ENCODE measurements around the gene GSG1L. TPM values are rescaled to one million over a fixed set of nuclear protein-coding genes. Genes with fewer than 3 reads are reported as not detected.

Gene GSG1L
- total and polyA plus RNA-seq, 2 of the 13 experiments (the other 11 are each of a cell fraction or from before 2014, with no cell fraction given), result not detected

DNA sequence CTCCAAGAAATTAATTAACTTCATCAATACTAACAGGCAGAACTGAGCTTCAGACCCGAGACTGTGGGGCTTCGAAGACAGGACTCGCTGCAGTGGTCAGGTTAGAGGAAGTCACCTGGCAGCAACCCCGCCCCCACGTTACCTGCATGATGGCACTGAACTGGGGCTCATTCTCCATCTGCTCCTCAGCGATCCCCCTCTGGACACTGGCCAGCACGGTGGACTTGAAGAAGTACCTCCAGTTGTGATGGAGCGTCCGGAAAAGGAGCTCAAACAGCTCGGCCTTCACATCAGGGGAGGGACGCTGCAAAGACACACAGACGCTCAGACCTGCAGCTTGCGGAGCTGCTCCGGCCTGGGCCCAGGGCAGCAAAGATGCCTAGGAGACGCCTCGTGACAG, 40.9 kb upstream of the GSG1L start (continued):
- TF ChIP-seq, protein P1, sequence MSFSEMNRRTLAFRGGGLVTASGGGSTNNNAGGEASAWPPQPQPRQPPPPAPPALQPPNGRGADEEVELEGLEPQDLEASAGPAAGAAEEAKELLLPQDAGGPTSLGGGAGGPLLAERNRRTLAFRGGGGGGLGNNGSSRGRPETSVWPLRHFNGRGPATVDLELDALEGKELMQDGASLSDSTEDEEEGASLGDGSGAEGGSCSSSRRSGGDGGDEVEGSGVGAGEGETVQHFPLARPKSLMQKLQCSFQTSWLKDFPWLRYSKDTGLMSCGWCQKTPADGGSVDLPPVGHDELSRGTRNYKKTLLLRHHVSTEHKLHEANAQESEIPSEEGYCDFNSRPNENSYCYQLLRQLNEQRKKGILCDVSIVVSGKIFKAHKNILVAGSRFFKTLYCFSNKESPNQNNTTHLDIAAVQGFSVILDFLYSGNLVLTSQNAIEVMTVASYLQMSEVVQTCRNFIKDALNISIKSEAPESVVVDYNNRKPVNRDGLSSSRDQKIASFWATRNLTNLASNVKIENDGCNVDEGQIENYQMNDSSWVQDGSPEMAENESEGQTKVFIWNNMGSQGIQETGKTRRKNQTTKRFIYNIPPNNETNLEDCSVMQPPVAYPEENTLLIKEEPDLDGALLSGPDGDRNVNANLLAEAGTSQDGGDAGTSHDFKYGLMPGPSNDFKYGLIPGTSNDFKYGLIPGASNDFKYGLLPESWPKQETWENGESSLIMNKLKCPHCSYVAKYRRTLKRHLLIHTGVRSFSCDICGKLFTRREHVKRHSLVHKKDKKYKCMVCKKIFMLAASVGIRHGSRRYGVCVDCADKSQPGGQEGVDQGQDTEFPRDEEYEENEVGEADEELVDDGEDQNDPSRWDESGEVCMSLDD (CRISPR knock-in tag; IDR thresholded peaks at IDR 0.05; ENCODE audit: borderline replicate concordance), result no peak
- TF ChIP-seq BRCA1 (CRISPR knock-in tag; IDR thresholded peaks at IDR 0.05) (no peak), ZSCAN9 (CRISPR knock-in tag; IDR thresholded peaks at IDR 0.05; ENCODE audit: borderline replicate concordance) (no peak), TCF7L2 (IDR thresholded peaks at IDR 0.05; ENCODE audit: low read depth, low read length) (no peak), ZNF850 (CRISPR knock-in tag; conservative IDR thresholded peaks at IDR 0.05) (no peak)

DNA sequence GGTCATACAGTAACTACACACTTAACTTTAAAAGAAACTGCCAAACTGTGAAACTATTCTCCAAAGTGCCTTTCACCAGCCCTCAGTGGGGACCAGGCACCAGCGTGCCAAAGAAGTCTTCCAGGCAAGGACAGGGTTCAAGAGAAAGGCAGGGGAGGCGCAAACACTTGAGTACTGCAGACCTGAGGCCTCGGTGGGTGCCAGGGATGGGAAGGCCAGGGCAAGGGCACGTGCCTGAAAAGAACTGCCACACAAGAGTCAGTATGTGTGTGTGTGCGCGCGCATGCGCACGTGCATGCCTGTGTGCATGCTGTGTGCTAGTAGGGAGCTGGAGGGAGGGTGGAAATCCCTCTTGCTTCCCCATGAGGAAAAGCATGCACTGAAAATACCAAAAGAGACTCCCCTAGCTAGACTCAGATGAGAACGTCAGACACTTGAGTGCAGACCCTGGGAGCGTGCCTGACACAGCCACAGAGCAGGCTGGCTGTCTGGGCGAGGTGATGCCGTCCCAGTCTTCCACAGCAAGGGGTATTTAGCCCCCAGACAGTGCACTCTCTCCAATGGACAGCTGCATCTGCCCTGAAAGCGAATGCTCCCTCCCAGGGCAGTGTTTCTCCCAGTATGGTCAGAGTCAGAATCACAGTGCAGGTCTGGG, 40.1 kb upstream of the GSG1L start:
- ATAC-seq (no peak), DNase-seq (ENCODE audit: low spot score) (no peak), FAIRE-seq (no peak)
- no peak overlapping the region for H3K4me2 ChIP-seq (ENCODE audit: low read depth, low read length)
- no peaks in the 10 kb centered on the region for H3K9me3 ChIP-seq (ENCODE audit: low read length)
- no peaks in the 10 kb centered on the region for H3K27me3 ChIP-seq (ENCODE audit: control insufficient read depth in 1 of 2, insufficient read depth in 2 of 2, low read length in 2 of 2)
- POLR2A ChIA-PET, result no interaction called here
- H3K9ac ChIP-seq (ENCODE audit: insufficient read depth, low read depth, low read length), result no peak overlapping the region
- no peaks in the 10 kb centered on the region for H3K4me1 ChIP-seq (ENCODE audit: insufficient read depth, low read length)
- BruUV-seq (replicated peaks), result no TSS peak
- H4K20me1 ChIP-seq (ENCODE audit: insufficient read depth, low read length), result peaks cover 3% of the 10 kb centered on the region; the same call in 1 of the 2 replicates
- H3K36me3 ChIP-seq (replicated peaks in 1 of 2; ENCODE audit: control insufficient read depth in 1 of 2, insufficient read depth in 2 of 2, low read length in 2 of 2), result peaks cover 71 to 98% of the 10 kb centered on the region in 2 experiments
- no peak overlapping the region for H2AFZ ChIP-seq (ENCODE audit: low read length)
- H3K4me3 ChIP-seq (replicated peaks in 1 of 3; ENCODE audit: insufficient read depth in 1 of 3, low read depth in 2 of 3, low read length in 3 of 3), result no peak overlapping the region
- H3K27ac ChIP-seq (ENCODE audit: extremely low read length, insufficient read depth, low read length), result no peak overlapping the region
- intact Hi-C loops (cut with micrococcal nuclease; ENCODE audit: unreplicated experiment) (no loop called here), in situ Hi-C loops (cut with HindIII; ENCODE audit: extremely low pct_ligation_motif_present, low pct_unique_long_range_greater_than_20kb) (no loop called here)
- no peaks in the 10 kb centered on the region for H3K79me2 ChIP-seq (ENCODE audit: insufficient read depth, low read length)
- CTCF ChIA-PET (ENCODE audit: low intra/inter-chr PET ratio, low total read pairs), result no interaction called here
- TF ChIP-seq MTERF4 (CRISPR knock-in tag; IDR thresholded peaks at IDR 0.05), result no peak
- TF ChIP-seq JARID2 (CRISPR knock-in tag; IDR thresholded peaks at IDR 0.05; ENCODE audit: insufficient replicate concordance), result no peak
- TF ChIP-seq BORCS8-MEF2B (CRISPR knock-in tag; IDR thresholded peaks at IDR 0.05), result no peak
- TF ChIP-seq ZNF331 (CRISPR knock-in tag; IDR thresholded peaks at IDR 0.05), result no peak
- WGBS (ENCODE audit: low lambda C conversion rate), result 98% methylated on average over 13 of the region's 14 CpGs

Measured in HepG2 (cell line).